ENCODE data around the gene AFAP1.

The AFAP1 gene

DNA sequence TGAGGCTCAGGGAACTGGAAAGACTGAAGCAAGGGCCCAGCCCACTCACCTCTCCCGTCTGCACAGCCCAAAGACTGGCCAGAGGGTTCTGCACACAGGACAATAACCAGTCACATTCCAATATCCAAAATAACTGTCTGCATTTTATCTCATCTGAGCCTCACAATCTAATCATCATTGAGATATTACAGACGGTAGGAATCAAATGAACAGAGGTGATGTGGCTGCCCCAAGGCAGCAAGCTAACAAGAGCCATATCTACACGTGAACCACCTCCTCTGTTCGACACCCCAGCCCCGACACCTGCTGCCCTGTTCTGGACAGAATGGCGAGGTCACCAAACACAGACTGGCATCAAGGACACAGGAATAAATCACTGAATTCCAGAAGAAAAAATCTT, 60.5 kb downstream of the AFAP1 start:
- H3K9me3 ChIP-seq (ENCODE audit: control insufficient read depth, low read length): no peaks in the 10 kb centered on the region
- 89 to 95% methylated on average over 6 of the region's 6 CpGs for WGBS, 2 experiments
- no peak overlapping the region for H3K27ac ChIP-seq (ENCODE audit: insufficient read depth, low read depth, low read length, poor library complexity, severe bottlenecking)
- no peaks in the 10 kb centered on the region for H3K36me3 ChIP-seq (ENCODE audit: control insufficient read depth, insufficient read depth, low read length)
- no peaks in the 10 kb centered on the region for H3K4me1 ChIP-seq (ENCODE audit: control insufficient read depth, insufficient read depth, low read length)
- no peaks in the 10 kb centered on the region for H3K27me3 ChIP-seq (ENCODE audit: control insufficient read depth, insufficient read depth, low read length, poor library complexity, severe bottlenecking)
- no peak overlapping the region for H3K4me3 ChIP-seq (ENCODE audit: insufficient read depth, low read depth, low read length)

DNA sequence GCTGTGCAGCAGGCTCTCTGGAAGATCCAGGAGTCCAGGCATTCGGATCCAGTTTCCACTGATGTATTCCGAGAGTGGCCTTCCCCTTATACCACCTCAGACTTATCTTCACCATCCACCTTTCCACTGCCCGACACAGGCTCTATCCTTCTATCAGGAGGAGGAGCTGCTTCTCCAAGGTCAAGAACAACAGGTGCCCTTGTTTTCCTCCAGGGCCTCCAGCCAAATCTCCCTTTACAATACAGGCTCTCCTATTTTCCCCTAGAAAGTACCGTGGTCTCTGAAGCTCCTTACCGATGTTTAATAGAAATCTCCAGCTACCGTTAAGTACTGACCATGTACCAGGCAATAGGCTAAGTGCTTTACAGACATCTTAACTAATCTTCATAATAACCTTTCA, 61.3 kb downstream of the AFAP1 start:
- no peaks in the 10 kb centered on the region for H3K27me3 ChIP-seq (ENCODE audit: control insufficient read depth, insufficient read depth, low read length, poor library complexity, severe bottlenecking)
- H3K27ac ChIP-seq (ENCODE audit: insufficient read depth, low read depth, low read length, poor library complexity, severe bottlenecking): no peak overlapping the region
- H3K4me3 ChIP-seq (ENCODE audit: insufficient read depth, low read depth, low read length): no peak overlapping the region
- 90 to 92% methylated on average over 6 of the region's 6 CpGs for WGBS, 2 experiments
- peaks cover 2% of the 10 kb centered on the region for H3K9me3 ChIP-seq (ENCODE audit: control insufficient read depth, low read length)
- H3K4me1 ChIP-seq (ENCODE audit: control insufficient read depth, insufficient read depth, low read length): no peaks in the 10 kb centered on the region
- H3K36me3 ChIP-seq (ENCODE audit: control insufficient read depth, insufficient read depth, low read length): no peaks in the 10 kb centered on the region

DNA sequence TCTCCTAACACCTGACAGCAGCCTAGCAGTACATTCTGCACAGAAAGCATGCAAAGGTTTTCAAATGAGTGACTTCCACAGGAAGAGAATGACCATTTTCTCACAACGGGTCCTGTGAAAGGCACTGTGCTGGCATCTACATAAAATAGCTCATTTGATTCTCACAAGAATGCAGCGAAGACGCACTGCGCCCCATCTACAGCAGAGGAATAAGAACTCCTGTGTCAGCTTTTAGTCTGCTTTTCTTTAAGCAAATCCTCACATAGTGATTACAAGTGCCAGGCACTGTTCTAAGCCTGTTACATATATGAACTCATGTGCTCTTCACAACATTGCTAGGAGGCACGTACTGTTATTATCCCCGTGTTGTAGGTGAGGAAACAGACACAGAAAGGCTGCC, 62.5 kb downstream of the AFAP1 start:
- Histone ChIP-seq H3K36me3 (ENCODE audit: control insufficient read depth, insufficient read depth, low read length) (no peaks in the 10 kb centered on the region), H3K4me1 (ENCODE audit: control insufficient read depth, insufficient read depth, low read length) (no peaks in the 10 kb centered on the region), H3K27me3 (ENCODE audit: control insufficient read depth, insufficient read depth, low read length, poor library complexity, severe bottlenecking) (no peaks in the 10 kb centered on the region), H3K27ac (ENCODE audit: insufficient read depth, low read depth, low read length, poor library complexity, severe bottlenecking) (no peak overlapping the region), H3K9me3 (ENCODE audit: control insufficient read depth, low read length) (peaks cover 2% of the 10 kb centered on the region), H3K4me3 (ENCODE audit: insufficient read depth, low read depth, low read length) (no peak overlapping the region)
- 91 to 92% methylated on average over 6 of the region's 6 CpGs for WGBS, 2 experiments

GRCh38 chr4:7876201-7876875, 63.3 kb downstream of the AFAP1 start:
- Histone ChIP-seq H3K4me1 (ENCODE audit: control insufficient read depth, insufficient read depth, low read length) (no peaks in the 10 kb centered on the region), H3K4me3 (ENCODE audit: insufficient read depth, low read depth, low read length) (no peak overlapping the region), H3K36me3 (ENCODE audit: control insufficient read depth, insufficient read depth, low read length) (peaks cover 2% of the 10 kb centered on the region), H3K27me3 (ENCODE audit: control insufficient read depth, insufficient read depth, low read length, poor library complexity, severe bottlenecking) (no peaks in the 10 kb centered on the region), H3K9me3 (ENCODE audit: control insufficient read depth, low read length) (peaks cover 2% of the 10 kb centered on the region), H3K27ac (ENCODE audit: insufficient read depth, low read depth, low read length, poor library complexity, severe bottlenecking) (no peak overlapping the region)
- WGBS, 2 experiments: 86 to 87% methylated on average over 15 of the region's 15 CpGs

- WGBS, 2 experiments: 95 to 97% methylated on average over 3 of the region's 3 CpGs
- Histone ChIP-seq H3K4me1 (ENCODE audit: control insufficient read depth, insufficient read depth, low read length) (no peaks in the 10 kb centered on the region), H3K9me3 (ENCODE audit: control insufficient read depth, low read length) (peaks cover 2% of the 10 kb centered on the region), H3K4me3 (ENCODE audit: insufficient read depth, low read depth, low read length) (no peak overlapping the region), H3K27ac (ENCODE audit: insufficient read depth, low read depth, low read length, poor library complexity, severe bottlenecking) (no peak overlapping the region), H3K27me3 (ENCODE audit: control insufficient read depth, insufficient read depth, low read length, poor library complexity, severe bottlenecking) (no peaks in the 10 kb centered on the region), H3K36me3 (ENCODE audit: control insufficient read depth, insufficient read depth, low read length) (peaks cover 8% of the 10 kb centered on the region)
These were observed 64.8 kb downstream of the AFAP1 start for GRCh38 chr4:7874838-7875237.

DNA sequence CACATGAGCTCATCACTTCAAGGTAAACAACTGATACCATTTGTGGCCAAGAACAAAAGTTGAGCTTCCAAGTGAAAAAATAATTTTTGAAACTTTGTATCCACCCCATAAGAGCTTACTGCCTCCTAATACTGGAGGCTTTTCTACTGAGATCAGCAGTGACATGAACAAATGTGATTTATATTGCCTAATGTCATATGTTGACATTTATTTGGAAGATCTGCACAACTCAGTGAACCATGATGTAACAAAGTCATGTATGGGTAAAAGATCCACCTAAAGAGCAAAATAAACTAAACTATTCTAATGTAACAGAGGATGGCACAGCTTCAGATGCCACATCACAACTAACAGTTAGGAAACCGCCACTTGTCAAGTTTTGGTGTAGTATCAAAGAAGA, 65.8 kb downstream of the AFAP1 start:
- H3K27ac ChIP-seq (ENCODE audit: insufficient read depth, low read depth, low read length, poor library complexity, severe bottlenecking): no peak overlapping the region
- no peaks in the 10 kb centered on the region for H3K4me1 ChIP-seq (ENCODE audit: control insufficient read depth, insufficient read depth, low read length)
- no peak overlapping the region for H3K4me3 ChIP-seq (ENCODE audit: insufficient read depth, low read depth, low read length)
- no peaks in the 10 kb centered on the region for H3K27me3 ChIP-seq (ENCODE audit: control insufficient read depth, insufficient read depth, low read length, poor library complexity, severe bottlenecking)
- peaks cover 8% of the 10 kb centered on the region for H3K36me3 ChIP-seq (ENCODE audit: control insufficient read depth, insufficient read depth, low read length)
- H3K9me3 ChIP-seq (ENCODE audit: control insufficient read depth, low read length): peaks cover 2% of the 10 kb centered on the region
- 100% methylated on average over 1 of the region's 1 CpG; no CpG with 5 or more reads in 1 of the 2 experiments for WGBS, 2 experiments

DNA sequence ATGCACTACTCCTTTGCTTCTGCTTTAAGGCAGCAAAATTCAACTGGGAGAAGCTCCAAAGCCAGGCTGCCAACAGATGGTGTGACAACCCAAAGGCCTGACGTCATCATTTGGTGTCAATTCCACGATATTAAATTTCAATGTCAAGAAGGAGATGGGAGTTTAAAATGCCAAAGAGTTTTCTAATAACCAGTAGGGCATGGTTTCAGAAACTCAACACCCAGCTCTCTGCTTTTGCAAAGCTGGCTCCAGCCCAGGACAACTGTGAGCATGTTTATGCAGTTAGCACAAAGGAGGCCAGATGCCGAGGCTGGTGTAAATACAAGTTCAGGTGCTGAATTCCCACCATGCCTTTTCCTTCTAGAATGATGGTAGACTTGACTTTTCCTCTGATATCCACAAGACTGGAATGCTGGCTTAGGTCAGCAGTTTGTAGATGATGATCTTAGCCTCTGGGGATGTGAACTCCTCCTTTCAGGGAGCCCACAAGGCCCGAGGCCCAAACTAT, 67.3 kb downstream of the AFAP1 start:
- H3K9me3 ChIP-seq (ENCODE audit: control insufficient read depth, low read length): peaks cover 2% of the 10 kb centered on the region
- no peaks in the 10 kb centered on the region for H3K4me1 ChIP-seq (ENCODE audit: control insufficient read depth, insufficient read depth, low read length)
- no peak overlapping the region for H3K27ac ChIP-seq (ENCODE audit: insufficient read depth, low read depth, low read length, poor library complexity, severe bottlenecking)
- WGBS, 2 experiments: 91 to 95% methylated on average over 4 of the region's 4 CpGs
- H3K27me3 ChIP-seq (ENCODE audit: control insufficient read depth, insufficient read depth, low read length, poor library complexity, severe bottlenecking): no peaks in the 10 kb centered on the region
- peaks cover 8% of the 10 kb centered on the region for H3K36me3 ChIP-seq (ENCODE audit: control insufficient read depth, insufficient read depth, low read length)
- H3K4me3 ChIP-seq (ENCODE audit: insufficient read depth, low read depth, low read length): no peak overlapping the region

GRCh38 chr4:7871356-7871755, 68.3 kb downstream of the AFAP1 start:
- Histone ChIP-seq H3K27ac (ENCODE audit: insufficient read depth, low read depth, low read length, poor library complexity, severe bottlenecking) (no peak overlapping the region), H3K4me3 (ENCODE audit: insufficient read depth, low read depth, low read length) (no peak overlapping the region), H3K4me1 (ENCODE audit: control insufficient read depth, insufficient read depth, low read length) (no peaks in the 10 kb centered on the region), H3K27me3 (ENCODE audit: control insufficient read depth, insufficient read depth, low read length, poor library complexity, severe bottlenecking) (no peaks in the 10 kb centered on the region), H3K36me3 (ENCODE audit: control insufficient read depth, insufficient read depth, low read length) (peaks cover 8% of the 10 kb centered on the region), H3K9me3 (ENCODE audit: control insufficient read depth, low read length) (peaks cover 2% of the 10 kb centered on the region)
- 94 to 97% methylated on average over 16 of the region's 16 CpGs for WGBS, 2 experiments

GRCh38 chr4:7868892-7869471, 70.7 kb downstream of the AFAP1 start:
- no peaks in the 10 kb centered on the region for H3K27me3 ChIP-seq (ENCODE audit: control insufficient read depth, insufficient read depth, low read length, poor library complexity, severe bottlenecking)
- H3K4me1 ChIP-seq (ENCODE audit: control insufficient read depth, insufficient read depth, low read length): no peaks in the 10 kb centered on the region
- H3K36me3 ChIP-seq (ENCODE audit: control insufficient read depth, insufficient read depth, low read length): peaks cover 8% of the 10 kb centered on the region
- 93 to 94% methylated on average over 4 of the region's 4 CpGs for whole genome bisulfite sequencing, 2 experiments
- no peak overlapping the region for H3K4me3 ChIP-seq (ENCODE audit: insufficient read depth, low read depth, low read length)
- H3K9me3 ChIP-seq (ENCODE audit: control insufficient read depth, low read length): peaks cover 2% of the 10 kb centered on the region
- no peak overlapping the region for H3K27ac ChIP-seq (ENCODE audit: insufficient read depth, low read depth, low read length, poor library complexity, severe bottlenecking)

GRCh38 chr4:7868436-7868775, 71.3 kb downstream of the AFAP1 start:
- peaks cover 8% of the 10 kb centered on the region for H3K36me3 ChIP-seq (ENCODE audit: control insufficient read depth, insufficient read depth, low read length)
- WGBS, 2 experiments: 92 to 93% methylated on average over 6 of the region's 6 CpGs
- no peaks in the 10 kb centered on the region for H3K27me3 ChIP-seq (ENCODE audit: control insufficient read depth, insufficient read depth, low read length, poor library complexity, severe bottlenecking)
- H3K27ac ChIP-seq (ENCODE audit: insufficient read depth, low read depth, low read length, poor library complexity, severe bottlenecking): no peak overlapping the region
- H3K4me3 ChIP-seq (ENCODE audit: insufficient read depth, low read depth, low read length): no peak overlapping the region
- H3K9me3 ChIP-seq (ENCODE audit: control insufficient read depth, low read length): no peaks in the 10 kb centered on the region
- peaks cover under 1% of the 10 kb centered on the region for H3K4me1 ChIP-seq (ENCODE audit: control insufficient read depth, insufficient read depth, low read length)

Data from ectodermal cell (in vitro differentiated cells).